ENCODE measurements around the gene RAB5B. TPM values are rescaled to one million over a fixed set of nuclear protein-coding genes. Genes with fewer than 3 reads are reported as not detected.

The RAB5B gene, protein sequence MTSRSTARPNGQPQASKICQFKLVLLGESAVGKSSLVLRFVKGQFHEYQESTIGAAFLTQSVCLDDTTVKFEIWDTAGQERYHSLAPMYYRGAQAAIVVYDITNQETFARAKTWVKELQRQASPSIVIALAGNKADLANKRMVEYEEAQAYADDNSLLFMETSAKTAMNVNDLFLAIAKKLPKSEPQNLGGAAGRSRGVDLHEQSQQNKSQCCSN
- polyA plus RNA-seq (ENCODE audit: insufficient read length in 4 of 4), result 100 to 1,000 TPM; 155 to 162 (median 160) TPM

DNA sequence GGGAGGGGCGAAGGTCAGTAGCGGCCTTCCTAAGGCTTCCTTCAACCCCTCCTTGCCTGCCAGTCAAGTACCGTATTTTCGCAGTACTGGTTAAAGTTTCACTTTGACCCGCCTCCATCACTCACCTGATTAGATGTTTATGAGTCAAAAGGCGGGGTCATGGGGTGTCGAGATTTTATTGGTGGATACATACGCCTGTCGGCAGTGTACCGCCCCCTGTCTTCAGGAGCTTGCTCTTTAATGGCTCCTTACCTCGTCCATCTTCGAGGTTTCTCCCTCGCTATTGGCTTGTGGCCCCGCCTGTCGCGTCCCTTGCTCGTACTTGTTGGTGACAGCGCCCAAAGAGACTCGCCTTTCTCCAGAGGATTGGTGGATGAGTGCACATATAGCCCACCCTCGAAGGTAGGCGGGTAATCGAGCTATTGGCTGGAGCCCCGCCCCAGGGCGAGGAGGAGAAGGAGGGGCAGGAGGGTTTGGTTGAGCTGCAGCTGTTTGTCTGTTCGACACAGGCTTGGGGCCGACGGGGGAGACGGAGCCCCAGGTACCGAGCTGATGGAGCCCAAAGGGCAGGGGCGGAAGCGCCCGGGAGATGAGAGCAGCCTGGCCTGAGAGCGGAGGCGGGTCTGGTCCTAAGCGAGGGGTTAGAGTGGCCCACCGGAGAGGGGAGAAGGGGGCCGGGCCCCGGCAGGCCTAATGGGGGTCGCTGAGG is at the start of gene RAB5B:
TSS of gene RAB5B (plus strand) at position 480 of the 709 bp plus-strand sequence. CDS start 12,883 bp downstream, outside the sequence.
- peak; percentile 96 to 100 (median 100) for DNase-seq (ENCODE audit: low read depth in 4 of 4, low spot score in 2 of 4)

DNA sequence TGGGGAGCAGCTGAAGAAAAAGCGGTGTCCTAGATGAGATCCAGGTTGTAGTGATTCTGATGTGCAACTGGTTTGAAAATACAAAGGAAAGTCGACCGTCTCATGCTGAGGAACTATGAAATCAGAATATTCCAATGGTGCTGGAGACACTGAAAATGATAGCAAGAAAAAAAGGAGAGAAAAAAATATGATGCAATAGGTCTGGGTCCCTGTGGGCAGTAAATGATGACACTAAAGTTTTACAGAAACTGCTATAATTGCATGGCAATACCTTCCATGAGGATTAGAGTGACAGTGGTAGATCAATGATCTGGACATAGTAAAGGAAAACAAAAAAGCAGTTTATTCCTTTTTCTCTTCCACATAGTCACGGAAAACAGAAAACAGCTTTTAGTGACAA is 48.5 kb upstream of the RAB5B start:
- DNase-seq (ENCODE audit: low read depth in 4 of 4, low spot score in 2 of 4), result no peak

DNA sequence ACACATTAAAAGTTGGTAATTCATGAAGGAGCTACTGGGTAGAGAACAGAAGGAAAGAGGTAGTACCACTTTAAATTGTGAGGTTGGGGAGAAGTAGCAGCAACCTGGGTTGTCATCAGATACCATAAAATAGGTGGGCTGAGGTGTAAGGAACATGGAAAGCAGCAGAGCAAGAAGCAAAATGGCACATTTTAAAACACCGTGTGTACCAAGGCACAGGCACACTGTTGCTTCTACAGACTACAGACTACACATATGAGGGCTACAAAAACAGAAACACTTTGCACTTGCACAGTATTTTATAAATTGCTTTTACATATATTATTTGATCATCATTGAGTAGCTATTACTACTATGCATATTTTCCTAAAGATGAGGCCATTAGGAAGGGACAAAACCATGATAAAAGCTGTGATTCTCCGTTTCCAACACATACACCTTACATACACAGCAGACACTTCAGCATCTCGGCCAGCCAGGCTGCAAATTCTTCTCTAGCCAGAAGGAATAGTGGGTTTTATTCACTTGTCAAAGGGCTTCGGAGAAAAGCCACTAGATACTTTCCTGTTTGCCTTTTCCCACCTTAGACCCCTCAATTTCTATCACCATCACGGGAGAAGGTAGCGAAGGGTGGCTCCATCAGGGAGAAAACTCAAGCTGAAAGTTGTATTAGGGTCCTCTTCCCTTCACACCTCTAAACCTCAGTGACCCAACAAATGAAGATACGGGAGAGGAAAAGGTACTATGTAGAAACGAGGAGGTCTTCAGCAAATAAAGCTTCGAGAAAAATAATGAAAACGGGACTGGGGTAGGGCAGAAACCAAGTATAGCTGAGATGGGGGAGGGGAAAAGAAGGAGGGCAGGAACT is 47.8 kb upstream of the RAB5B start:
- DNase-seq (ENCODE audit: low read depth in 4 of 4, low spot score in 2 of 4), result peak in 1 of 4 donors; percentile 36

DNA sequence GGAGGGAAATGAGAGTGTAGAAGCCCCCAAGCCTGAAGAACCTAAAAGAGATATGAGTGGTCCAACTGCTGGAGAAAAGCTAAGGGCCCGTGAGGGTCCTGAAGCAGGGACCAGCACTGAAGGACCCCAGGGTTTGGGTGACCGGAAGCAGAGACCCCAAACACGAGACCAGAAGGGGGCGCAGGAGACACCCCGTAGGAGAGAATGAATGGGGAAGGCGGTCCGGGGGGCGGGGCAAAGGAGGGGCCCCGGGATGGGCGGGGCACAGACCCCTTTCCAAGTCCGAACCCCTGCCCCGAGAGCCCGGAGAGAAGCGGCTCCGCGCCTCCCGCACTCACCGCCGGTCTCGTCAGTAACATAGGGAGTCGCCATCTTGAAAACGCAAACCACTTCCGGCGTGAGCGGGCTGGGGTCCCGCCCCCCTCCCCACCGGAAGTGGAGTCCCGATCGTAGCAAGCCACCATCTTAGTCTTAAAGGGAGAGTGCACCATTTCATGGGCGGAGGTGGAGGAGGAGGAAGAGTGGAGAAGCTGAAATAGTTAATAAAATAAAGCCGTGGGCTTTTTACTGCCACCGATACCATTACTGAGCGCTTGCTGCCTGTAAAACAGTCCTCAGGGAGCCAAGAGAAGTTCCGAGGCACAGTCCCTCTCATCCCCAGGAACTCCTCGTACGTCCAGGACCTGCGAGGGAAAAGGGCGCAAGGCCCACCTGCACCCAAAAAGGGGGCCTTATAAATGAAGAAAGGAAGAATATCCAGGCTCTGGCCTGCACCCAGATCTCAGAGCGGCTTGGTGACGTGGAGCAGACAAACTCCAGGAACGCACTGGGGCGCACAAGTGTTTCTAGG is 46.9 kb upstream of the RAB5B start:
- peak; percentile 83 to 90 (median 88) for DNase-seq (ENCODE audit: low read depth in 4 of 4, low spot score in 2 of 4)

DNA sequence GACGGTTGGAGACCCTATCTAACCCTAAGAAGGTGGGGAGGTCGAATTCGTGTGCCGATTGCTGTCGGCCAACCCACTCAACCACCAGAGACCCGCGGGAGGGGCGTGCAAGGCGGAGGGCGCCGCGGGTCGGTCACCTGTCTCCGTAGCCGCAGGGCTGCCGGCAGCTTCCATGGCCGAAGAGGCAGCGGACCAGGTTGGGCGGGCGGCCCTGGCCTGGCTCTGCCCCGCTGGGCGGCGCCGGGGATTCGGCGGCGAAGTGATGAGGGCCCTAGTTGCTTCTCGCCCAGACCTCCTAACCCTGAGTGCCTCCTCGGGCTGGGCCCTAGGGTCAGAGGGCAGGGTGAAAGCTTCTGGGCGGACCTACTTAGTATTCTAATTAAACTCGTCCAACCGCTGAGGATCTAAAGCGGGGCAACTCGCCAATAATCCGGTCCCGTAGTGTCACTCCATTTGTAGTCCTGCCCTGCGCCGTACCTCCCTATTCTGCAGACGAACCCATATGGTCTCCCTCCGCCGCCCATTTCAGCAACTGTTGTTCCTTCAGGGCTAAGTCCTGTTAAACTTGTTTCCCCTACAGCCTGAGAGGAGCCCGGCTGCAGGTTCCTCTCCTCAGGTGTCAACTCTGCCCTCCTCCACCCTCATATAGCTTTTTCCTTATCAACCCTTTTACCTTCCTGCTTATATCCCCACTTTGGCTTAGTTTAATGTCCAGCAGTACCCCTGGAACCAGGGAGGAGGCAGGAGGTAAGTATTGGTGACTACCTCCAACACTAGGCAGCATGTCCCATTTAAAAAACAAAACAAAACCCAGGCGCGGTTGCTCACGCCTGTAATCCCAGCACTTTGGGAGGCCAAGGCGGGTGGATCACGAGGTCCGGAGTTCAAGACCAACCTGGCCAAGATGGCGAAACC is 46.0 kb upstream of the RAB5B start, which contains the start of gene PYM1:
TSS of gene PYM1 (minus strand) at position 307 of the 915 bp plus-strand sequence. CDS start at position 174, 133 bp downstream.
- peak in 1 of 4 donors; percentile 48 for DNase-seq (ENCODE audit: low read depth in 4 of 4, low spot score in 2 of 4)

DNA sequence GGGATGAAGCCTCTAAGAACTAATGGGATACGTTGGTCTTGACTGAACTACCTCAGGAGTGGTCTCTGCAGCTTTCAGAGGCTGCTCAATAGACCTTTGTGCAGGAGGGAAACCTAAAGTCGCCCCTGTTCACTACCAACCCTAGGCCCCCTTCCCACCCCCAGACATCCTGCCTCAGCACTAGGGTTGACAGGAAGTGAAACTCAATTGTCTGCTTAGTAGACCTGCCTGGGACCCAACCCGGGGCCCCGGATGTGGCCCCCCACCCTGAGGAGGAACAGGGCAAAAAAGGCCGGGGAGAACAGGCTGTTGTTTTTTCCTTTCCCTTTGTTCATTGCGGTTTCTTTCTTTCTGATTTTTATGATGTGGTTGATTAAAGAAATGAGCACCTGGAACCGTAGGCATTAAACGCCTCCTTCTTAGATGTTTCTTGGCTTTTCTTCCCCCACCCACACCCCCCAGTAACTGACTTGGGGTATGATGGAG is 44.5 kb upstream of the RAB5B start:
- no peak for DNase-seq (ENCODE audit: low read depth in 4 of 4, low spot score in 2 of 4)

DNA sequence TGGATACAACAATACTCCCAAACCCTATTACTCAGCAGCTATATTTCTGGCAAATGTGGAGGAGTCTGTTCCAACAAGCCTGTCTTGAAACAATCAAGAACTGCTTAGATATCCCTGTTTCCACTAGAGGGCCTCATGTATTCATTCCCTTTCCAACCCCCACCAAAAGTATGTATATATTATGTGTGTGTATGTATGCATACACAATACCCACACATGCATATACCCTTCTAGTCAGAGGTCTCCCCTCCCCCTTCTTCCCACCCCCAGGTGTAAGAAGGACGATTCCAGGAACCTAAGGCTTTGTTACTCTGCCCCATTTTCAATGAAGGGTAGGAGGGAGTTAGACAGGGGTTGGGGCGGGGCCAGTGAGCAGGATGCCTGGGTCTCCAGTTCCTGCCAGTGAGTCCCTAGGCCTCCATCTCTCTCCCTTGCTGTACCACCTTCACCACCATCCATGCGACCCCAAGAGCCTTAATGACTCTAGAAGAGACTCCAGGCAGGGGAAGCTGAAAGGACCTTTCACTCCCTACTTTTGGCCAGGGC is 43.0 kb upstream of the RAB5B start, which contains the start of gene DGKA:
TSS of gene DGKA (plus strand) at position 392 of the 546 bp plus-strand sequence. CDS start 5,342 bp downstream, outside the sequence.
- DNase-seq (ENCODE audit: low read depth in 4 of 4, low spot score in 2 of 4), result peak in 1 of 4 donors; percentile 17

DNA sequence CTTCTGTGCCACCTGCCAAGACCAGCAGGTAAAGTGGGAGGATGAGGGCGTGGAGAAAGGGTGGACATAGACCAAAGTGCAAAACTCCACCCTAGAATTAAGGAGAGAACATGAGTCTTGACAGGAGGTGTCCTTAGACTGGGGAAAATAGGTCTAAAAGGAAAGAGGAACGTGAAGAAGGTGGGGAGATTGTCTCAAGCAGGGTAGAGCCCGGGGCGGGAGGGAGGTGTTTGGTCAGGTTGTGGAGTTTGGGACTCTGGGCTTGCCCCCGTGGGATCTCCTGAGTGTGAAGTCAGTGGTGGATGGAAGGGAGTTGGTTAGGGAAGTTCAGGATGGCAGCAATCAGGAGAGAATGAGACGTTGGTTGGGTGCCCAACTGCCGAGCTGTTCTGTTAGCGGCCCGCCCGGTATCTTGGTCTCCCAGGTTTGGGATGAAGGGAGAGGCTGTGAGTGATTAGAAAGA is 42.5 kb upstream of the RAB5B start:
- DNase-seq (ENCODE audit: low read depth in 4 of 4, low spot score in 2 of 4), result peak in 1 of 4 donors; percentile 4

DNA sequence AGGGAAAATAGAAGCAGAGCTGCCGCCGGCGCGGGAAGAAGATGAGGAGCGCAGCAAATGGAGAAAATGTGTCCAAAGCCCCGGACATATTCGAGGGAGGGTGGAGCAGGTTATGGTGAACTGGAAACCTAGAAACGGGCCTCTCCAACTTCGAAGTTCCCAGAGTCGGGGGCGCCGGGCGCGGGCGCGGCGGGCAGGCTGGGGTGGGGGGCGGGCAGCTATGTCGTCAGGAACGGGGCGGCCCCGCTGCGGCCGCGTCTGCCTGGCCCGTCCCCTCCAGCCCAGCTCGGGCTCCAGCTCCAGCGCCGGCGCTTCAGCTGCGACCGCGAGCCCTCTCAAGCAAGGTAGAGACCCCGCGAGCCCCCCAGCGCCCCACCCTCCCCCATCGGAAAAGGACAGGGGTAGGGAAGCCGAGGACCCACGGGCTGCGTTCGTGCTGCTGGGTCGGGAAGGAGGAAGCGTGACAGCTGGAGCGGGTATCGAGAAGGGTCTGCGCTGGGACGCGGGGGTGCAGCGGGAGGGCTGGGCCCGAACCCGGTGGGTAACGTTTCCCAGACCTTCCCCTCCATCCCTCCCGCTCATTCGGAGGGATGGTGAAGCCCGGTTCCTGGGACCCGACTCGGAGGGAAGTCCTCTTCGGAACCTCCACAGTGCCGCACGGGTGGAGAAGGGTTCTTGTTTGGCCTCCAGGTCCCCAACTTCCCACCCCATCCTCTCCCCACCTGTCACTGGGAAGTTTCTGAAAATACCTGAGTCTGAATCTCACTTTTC is 41.9 kb upstream of the RAB5B start:
- peak in 1 of 4 donors; percentile 21 for DNase-seq (ENCODE audit: low read depth in 4 of 4, low spot score in 2 of 4)

DNA sequence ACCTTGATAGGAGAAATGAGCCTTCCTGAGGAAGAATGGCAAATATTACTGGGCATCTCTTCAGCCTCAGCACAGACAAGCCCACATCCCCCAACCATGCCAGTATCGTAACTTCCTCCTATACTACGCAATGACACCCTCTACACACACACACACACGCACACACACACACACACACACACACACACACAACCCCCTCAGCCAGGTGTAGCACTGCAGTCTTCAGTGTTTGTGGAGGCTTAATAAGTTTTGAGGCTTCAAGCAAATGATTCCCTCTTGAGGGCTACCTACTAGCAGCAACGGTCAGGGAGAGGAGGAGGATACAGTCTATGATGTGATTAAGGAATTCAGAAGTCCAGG is 41.3 kb upstream of the RAB5B start:
- DNase-seq (ENCODE audit: low read depth in 4 of 4, low spot score in 2 of 4), result no peak

DNA sequence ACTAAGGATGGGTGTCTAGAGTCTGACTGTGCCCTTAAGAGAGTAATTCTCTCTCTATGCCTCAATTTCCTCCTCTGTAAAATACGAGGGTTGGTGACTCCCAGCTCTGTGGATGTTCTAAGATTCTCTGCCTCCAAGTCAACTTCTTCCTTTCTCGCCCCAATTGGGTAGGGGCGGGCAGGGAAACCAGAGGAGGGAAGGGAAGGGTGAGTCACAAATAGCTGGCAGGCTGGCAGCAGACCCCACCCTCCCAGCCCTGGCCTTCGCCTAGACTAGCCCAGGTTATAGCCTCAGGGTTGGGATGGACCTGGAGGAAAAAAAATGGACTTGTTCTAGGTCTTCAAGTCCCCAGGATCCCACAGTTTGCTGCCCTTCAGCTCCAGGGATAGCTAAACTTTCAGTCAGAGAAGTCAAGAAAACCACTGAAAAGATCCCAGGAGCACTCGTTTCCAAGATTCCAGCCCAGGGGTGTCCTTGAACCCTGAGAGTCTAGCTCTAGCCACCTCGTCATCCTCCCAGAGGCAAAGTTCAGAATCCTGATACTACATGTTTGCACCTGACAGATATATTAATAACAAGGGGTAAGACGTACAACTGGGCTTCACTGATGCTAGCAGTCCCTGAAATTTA is 40.6 kb upstream of the RAB5B start:
- no peak for DNase-seq (ENCODE audit: low read depth in 4 of 4, low spot score in 2 of 4)

DNA sequence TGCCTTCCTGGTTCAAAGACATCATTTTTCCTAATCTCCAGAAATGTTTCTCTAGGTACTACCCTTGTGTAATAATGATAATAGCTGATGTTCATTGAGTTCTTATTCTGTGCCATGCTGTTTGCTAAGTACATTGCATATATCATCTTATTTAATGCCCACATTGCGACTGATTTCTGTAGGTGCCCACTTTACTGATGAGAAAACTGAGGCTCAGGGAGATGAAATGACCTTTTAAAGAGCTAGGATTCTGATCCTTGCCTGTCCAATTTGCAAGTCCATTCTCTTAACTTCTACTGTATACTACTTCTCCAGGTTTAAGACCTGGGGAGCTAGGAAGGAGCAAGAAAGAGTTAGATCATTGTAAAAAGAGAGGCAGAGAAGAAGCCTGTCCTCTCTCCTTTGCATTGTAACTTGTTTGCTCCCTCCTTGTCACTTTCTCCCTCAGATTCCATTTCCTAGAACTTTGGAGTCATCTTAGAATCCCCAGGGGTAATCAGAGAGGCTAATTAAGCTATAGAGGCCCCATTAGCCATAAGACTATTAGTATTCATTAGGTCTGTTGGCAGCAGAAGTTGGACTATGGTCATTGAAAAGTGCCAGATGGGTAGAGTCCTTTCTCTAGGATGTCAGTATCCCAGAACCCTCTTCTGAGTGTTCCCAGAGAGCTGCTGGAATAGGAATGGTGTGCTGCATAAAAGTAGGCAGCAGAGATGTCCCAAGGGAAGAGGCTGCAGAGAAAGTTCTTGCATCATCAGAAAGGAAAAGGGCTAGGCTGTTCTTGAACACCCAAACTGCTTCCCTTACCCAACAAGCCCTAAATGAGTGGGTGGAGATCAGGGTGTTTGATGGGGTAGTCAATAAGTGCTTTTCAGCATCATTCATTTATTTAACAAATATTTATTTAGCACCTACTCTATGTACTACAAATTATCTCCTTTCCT is 39.8 kb upstream of the RAB5B start:
- no peak for DNase-seq (ENCODE audit: low read depth in 4 of 4, low spot score in 2 of 4)

DNA sequence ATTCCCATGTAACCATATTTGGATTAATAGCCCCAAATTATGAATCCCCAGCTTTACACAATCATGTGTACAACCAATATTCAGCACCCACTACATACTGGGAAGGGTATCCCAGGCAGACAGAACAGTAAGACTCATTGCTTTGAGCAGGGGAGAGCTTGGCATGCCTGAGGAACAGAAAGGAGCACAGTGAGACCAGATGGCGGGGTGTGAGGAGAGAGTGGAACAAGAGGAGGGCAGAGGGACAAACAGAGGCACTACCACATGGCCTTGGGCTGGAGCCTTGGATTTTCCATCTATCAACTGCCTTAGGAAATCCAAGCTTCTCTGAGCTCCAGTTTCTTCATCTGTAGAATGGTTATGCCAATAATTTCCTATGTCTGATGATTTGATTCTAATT is 39.1 kb upstream of the RAB5B start:
- no peak for DNase-seq (ENCODE audit: low read depth in 4 of 4, low spot score in 2 of 4)

DNA sequence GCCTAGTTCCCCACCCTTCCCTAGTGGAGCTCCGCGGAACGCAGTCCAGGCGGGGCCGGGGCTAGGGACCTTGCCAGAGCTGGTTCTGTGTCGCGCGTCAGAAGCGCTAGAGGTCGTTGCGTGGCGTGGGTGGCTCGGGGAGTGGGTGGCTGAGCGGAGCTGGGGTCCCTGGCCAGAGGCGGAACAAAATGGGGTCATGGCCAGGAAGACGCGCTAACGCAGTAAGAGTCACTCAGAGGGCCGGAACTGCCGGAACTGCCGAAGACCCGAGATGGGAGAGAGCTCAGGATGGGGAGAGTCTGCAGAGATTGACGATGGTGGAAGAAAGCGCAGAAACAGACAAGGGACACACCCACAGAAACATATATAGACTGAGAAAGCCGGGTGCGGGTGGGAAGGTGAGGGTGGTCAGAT is 38.1 kb upstream of the RAB5B start:
- no peak for DNase-seq (ENCODE audit: low read depth in 4 of 4, low spot score in 2 of 4)

DNA sequence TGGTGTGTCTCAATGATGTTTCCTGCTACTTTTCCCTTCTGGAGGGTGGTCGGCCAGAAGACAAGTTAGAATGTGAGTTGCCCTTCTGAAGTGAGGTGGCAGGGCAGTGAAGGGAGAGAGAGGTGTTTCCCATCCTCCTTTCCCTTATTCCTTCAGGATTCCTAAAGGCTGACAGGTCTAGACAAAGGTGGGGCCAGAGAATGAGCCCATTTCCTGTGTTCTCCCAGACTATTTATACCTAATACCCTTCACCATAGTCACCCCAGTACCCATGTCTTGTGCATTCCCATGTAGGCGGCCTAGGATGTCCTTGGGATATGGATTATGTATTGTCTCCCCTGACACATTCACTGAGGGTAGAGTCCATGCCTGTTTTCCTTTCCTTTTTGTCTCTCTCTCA is 35.9 kb upstream of the RAB5B start:
- DNase-seq (ENCODE audit: low read depth in 4 of 4, low spot score in 2 of 4), result no peak

Data from left renal cortex interstitium (tissue), 4 donors.